ENCODE results near the gene TMEM150A.
"Not testable (repeated sequence)": the region's sequence is repeated elsewhere in the genome, so short reads cannot be mapped to it uniquely, and the experiment has no call there.

The TMEM150A gene

DNA sequence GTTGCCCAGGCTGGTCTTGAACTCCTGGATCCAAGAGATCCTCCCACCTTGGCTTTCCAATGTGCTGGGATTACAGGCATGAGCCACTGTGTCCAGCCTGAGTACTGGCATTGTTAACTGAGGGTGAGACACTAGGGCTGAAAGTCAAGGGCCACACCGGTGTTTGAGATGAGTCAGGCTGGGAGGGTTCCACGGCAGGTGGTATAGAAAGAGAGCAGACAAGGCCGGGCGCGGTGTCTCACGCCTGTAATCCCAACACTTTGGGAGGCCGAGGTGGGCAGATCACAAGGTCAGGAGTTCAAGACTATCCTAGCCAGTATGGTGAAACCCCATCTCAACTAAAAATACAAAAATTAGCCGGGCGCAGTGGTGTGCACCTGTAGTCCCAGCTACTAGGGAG lies 10.2 kb downstream of the TMEM150A start:
- DNase-seq: not testable (repeated sequence)

DNA sequence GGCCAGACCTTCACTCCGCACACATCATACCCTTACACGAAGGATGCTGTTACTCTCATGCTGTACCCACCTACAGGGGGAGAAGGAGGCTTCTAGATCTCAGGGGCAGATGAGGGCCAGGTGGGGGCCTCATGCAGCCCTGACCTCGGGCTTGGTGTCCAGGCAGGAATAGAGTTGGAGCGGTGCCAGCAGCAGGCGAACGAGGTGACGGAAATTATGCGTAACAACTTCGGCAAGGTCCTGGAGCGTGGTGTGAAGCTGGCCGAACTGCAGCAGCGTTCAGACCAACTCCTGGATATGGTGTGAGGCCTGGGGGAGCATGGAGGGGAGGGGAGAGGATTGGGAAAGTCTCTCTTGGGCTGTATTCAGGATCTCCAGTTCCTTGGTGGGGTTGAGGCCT lies 10.9 kb downstream of the TMEM150A start:
- no peak for DNase-seq

DNA sequence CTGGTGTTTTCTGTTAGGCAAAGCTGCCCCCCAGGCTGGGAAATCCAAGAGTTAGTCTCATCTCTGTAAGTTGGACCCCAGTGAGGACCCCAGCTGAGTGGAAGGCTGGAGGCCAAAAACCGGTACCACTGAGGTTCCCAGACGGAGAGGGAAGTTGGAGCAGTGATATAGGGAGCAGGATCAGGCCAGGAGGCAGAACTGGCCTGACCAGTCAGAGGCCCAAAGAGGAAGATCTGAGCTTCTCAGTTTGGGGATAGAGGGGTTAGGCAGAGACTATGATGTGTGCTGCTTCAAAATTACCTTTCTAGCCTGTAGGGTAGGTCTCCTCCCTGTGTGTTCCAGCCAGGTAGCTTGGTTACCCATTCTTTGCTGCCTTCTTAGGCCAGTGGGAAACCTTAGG lies 11.5 kb downstream of the TMEM150A start:
- no peak for DNase-seq

DNA sequence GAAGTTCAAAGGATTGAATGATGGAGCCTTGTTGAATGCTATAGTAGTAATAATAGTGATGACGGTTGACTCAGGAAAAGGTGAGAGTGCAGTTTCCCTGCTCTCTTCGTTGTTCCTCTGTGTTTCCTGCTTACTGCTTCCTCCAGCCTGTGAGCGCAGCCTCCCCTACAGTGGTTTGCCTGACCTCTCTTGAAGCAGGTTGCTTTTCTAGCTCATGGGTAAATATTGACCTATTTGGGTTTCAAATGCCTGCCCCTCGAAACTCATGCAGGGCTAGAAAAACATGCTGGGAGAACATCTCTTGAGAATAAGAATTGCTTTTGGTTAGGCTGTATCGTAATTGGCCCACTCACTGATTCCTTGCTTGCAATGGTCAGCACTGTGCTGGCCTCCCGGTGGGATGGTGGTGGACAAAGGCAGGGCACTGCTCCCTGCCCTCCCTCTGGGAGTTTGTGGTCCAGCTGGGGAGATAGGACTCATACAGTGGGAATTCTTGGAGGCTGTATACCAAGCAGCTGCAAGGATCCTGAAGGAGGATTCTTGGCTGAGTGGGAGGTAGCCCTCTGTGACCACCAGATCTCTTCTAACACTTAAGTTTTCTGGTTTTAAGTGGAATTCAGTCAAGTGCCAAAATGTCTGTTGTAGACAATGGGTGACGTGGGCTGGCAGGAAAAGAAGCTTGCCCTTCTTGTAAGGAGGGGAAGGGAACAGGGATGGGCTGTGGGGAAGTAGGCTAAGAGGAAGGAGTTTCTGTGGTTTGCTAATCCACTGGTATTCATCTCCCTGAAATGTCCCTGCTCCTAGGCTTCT lies 12.3 kb downstream of the TMEM150A start:
- DNase-seq: no peak

DNA sequence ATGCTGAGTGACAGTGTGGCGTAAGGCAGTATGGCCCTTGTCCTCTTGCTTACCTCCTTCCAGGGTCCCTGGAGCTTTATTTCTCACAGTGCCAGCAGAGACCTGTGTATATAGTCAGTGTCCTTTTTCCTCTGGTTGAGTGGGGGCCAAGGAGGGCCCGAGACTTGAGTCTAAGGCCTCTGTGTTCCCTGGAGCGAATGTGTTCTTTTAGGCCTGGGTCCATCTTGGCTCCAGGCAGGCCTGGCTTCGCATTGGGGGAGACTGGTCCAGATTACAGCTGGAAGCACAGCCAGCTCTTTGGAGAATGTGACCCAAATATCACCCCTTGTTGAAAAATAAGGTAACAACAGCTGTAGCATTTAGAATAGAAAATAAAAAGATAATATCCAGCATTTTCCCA lies 13.3 kb downstream of the TMEM150A start:
- no peak for DNase-seq

DNA sequence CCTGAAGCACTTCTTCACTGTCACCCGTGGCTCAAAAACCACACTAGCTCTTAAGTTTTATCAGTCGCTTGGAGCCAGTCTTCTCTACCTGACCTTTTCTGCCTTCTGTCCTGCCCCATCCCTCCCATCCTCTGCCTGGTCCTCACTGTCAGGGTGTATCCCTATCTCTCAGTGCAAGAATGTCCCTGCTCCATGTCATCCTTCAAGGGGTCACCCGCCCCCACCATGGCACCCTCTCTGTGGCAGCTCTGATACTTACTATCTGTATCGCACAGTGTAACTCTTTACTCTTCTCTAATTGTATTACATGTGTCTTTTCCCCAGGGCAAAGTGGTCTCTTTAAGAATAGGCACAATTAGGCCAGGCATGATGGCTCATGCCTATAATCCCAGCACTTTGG lies 13.9 kb downstream of the TMEM150A start:
- DNase-seq: no peak

DNA sequence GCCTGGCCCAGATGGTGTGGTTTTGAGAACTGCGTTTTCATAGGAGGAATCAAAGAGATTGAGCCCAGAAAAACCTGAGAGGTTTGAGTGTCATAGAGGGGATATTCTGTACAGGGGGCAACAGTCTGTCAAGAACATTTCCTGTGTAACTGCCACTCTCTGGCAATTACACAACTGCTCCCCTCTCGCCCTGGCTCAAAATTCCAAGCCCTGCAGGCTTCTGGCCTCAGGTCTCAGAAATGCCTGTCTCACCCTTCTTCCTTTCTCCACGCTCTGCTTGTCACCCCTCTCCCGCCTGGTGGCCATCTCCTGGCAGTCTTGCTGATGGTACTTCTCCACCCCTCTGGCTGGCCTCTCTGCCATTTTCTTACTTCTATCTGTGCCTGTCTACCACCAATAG lies 14.3 kb downstream of the TMEM150A start:
- DNase-seq: no peak

DNA sequence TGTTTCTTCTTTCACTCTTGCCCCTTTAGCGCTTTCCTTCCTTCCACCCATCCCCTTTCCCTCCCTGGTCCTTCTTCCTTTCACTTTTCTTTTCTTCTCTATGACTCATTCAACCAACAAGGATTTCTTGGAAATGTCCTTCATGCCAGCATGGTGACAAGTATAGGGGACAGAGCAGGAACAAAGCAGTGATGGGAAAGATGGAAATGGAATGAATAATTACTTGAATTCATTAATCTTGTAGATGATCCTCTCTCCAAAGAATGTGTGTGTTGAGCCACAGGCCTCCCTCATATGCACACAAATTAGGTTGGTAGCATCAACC lies 16.8 kb downstream of the TMEM150A start:
- no peak for DNase-seq

DNA sequence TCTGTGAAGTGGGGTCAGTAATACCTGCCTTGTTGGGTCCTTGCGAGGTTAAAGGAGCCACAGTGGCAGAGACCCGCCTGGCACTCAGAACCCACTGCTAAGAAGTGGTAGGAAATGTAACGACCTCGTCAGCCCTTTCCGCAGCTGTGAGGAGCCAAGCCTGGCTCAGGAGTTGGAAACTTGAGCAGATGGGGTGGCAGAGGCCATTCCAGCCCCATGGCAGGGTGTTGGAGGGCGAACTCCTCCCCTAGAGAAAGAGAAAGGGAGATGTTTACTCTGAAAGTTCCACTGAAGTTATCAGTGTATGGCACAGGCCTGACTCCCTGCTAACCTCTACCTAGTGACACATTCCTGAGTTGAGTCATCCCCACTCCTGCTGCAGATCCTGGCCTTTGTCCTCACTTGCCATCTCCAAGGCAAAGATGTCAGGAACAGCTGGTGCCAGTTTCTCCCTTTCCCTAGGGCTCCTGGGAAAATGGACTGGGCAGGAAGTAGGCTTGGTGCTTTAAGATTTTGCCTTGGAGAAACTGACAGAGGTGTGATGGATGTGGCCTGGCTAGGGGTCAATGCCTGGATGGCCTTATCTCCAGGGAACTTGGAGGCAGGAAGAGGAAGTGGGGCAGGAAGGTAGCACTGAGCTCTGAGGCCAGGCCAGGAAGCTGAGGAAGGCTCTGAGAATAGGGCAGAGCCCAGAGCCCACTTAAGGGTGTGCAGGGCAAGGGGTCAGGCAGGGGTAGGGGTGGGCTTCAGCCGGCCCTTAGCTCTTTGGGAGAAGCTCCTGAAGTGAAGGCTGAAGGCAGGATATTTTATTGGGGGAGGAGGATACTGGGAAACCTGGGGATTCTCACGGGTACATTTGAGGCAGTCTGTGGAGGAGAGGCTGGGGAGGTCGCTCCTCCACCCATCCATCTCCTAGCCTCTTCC lies 17.4 kb downstream of the TMEM150A start:
- no peak for DNase-seq

DNA sequence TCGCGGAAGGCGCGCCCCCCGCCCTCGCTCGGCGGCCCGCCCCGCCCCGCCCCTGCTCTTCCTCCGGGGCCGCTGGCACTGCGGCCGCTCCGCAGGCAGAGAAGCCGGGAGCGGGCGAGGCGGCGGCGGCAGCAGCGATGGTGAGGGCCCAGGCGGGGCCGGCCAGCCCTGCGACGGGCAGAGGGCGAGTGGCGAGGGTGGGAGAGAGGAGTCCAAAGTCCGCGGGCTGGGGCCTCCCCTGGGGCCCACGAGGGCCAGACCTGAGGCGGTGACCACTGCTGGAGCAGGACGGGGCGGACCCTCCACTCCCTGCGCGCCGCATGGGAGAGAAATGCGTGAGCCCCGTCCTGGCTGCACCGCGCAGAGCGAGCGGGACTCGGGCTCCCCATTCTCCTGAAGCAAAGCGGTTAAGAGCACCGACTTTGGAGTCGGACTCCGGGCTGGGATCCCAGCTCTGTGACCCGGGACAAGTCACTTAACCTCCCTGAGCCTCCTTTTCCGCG lies 18.1 kb downstream of the TMEM150A start, which contains the start of gene VAMP5:
VAMP5 (plus strand) TSS at position 78 of the 503 bp plus-strand sequence; CDS start at position 138, 60 bp downstream.
- DNase-seq: no peak

DNA sequence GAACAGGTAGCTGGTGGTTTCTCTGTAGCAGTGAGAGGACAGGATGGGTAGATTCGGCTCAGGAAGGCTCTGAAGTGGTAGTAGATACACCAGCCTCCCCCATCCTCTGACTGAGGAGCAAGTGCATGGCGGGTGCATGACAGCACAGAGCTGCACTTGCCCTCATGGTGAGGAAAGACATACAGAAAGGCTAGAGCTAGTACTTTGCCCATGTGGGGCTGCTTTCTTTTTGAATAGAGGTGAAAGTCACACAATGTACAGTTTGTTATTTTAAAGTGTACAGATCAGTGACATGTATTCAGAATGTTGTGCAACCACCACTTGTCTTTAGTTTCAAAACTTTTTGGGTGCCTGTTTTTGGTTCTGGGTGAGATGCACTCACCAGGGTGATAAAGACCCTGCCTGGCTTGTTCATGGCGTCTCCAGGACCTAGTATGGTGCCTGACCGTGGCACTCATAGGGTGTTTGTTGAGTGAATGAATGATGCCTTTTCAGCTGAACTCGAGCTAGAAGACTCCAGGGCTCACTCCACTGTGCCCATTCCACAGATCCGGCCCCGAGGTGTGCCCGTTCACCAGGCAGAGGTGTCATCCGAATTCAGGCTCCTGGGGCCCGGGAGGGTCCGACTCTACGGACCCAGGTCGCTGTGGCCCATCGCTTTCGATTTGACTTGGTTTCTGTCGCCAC lies 18.7 kb downstream of the TMEM150A start:
- DNase-seq: no peak

DNA sequence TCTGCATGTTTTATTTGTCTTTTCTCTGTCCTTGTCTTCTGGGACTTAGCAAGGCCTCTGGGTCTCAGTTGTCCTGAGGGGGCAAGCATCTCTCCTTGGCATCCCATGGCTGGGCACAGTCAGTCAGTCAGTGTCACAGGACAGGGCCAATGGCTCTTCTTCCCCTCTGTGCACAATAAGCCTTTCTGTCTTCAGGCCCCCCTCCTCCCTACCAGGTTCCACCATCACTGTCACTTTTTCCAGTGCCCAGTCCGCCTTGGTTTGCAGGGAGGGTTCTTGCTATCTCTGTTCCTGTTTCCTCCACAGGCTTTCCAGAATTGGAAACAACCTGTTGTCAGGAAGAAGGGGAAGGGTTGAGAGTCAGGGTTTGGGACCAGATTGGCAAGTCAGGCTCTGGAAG lies 20.0 kb downstream of the TMEM150A start:
- DNase-seq: no peak

DNA sequence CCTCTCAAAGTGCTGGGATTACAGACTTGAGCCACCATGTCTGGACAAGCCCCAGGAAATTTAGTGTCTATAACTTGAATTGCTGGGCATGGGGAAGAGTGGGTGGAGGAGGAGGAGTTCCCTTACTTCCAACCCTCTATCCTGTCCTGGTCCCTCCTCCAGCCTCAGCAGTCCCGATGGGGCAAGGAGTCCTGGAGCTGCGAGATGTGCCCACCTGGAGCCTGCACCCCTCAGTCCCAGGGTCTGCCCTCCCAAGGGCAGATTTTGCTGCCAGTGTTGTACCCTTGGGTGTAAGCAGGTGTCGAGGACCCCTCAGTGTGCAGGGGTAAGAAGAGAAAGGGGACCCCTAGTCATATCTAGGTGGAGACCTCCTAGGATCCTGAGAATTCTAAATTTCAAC lies 22.3 kb downstream of the TMEM150A start:
- DNase-seq: no peak

DNA sequence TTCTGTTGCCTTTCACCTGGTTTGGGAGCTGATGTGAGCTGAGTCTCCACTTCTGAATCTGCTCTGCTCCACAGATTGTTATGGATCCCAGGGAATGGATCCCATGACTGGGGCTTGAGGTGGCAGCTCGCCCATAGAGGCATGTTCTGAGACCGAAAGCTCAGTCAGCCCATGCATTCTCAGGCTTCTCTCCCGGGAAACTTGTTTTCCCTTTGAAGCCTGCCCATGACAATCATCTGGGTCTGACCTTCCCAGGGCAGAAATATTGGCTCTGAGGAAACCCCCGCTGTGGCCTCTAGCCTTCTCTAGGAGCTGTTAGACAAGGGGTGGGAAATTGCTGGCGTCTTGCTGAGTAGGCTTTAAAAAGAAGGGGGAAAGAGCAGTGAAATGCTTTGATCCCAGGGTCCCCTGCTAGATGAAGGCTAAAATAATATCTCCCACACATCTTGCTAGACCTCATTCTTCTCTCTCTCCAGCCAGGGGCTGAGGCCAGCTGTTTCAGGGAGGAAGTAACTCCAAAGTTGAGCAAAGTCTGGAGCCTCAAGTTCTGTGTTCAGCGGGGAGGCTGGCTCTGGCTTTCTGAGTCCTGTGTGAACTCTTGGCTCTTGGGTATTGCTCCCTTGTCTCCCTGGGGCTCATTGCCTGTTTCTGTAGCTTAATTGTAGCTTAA lies 23.1 kb downstream of the TMEM150A start:
- DNase-seq: no peak

DNA sequence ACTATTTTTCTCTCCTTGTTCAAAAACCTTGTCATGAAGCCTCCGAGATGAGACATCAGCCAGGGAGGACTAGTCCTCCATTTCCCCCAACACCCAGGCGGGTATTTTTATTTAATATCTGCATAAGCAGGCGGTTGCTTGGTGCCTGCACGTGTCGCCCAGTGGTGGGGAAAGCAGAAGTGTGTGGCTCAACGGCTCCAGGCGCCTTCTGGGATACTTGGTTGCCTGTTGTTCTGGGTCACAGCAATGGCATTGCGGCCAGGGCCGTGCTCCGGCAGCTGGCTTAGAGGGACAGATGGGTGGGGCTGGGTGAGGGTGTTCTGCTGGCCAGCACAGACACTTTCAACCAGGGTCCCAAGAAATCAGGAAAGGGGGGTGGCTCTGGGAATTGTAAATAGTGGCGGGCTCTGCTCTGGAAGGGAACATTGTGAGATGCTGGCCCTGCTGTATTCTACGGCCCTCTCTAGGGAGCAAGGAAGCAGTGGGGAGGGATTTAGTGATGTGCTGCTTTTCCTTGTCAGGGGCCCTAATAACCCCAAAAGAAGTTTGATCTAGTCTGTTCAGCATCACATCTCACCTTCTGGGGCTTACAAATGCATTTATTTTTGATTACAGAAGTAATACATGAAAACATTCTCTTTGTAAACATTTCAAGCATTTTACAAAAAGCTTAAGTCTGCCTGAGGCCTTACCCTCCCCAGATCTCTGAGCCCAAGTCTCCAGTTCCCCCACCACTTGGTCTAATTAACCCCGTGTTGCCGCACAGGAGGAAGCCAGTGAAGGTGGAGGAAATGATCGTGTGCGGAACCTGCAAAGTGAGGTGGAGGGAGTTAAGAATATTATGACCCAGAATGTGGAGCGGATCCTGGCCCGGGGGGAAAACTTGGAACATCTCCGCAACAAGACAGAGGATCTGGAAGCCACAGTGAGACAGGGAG lies 24.0 kb downstream of the TMEM150A start:
- no peak for DNase-seq

DNA sequence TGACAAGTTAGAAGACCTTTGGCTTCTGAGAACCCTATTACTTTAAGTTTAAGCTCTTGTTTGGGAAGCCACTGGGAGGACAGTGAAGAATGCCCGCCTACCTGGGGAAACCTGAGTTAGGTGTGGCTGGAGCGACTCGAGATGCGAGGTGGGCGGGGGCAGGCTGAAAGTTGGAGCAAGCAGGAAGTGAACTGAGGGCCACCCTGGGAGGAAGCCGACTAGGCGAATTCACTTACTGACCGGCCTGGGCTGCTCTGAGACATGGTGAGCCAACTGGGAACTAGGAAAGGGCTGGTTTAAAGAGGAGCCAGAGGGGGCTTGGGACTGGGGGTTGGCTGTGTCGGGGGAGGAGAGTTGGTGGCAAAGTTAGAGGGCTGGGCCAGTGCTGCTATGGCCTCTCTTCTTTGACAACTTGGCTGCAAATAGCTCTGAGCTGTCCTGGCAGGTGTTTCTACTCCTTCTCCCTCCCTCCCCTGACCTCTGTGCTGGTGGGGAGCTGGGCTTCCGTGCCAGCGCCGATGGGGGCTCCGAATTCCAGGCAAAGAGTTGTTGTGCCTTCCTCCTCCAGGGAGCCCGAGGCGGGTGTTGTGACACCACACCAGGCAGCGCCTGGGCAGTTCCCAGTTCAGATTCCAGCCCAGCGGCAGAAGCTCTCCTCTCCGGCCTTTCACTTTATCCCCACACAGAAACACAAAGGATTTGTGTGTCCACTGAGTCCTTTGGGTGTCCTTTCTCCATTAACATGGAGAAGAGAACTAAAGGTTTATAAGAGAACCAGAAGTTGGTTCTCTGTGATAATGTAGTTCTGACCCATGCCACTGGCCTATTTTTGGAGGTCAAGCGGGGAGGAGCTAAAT lies 24.9 kb downstream of the TMEM150A start, which contains the start of gene VAMP8:
VAMP8 (plus strand) TSS at position 201 of the 857 bp plus-strand sequence; CDS start at position 262, 61 bp downstream.
- no peak for DNase-seq

DNA sequence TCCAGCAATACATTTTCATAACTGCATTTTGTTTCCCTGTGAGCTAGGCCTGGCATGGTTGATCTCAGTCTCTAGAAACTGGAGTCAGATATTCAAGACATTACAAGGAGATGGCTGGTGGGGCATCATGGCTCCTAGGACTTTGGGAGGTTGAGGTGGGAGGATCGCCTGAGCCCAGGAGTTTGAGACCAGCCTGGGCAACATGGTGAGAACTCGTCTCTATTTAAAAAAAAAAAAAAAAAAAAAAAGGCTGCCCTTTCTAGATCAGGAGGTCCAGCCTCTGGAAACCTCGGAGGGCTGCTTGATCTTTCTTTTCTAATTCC lies 25.5 kb downstream of the TMEM150A start:
- no peak for DNase-seq

DNA sequence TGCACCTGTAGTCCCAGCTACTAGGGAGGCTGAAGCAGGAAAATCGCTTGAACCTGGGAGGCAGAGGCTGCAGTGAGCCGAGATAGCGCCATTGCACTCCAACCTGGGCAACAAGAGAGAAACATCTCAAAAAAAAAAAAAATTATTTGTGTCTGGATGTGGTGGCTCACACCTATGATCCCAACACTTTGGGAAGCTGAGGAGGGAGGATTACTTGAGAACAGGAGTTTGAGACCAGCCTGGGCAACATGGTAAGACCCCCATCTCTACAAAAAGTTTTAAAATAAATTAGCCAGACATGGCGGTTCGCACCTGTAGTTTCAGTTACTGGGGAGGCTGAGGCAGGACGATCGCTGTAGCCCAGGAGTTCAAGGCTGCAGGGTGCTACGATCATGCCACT lies 26.8 kb downstream of the TMEM150A start:
- no peak for DNase-seq

DNA sequence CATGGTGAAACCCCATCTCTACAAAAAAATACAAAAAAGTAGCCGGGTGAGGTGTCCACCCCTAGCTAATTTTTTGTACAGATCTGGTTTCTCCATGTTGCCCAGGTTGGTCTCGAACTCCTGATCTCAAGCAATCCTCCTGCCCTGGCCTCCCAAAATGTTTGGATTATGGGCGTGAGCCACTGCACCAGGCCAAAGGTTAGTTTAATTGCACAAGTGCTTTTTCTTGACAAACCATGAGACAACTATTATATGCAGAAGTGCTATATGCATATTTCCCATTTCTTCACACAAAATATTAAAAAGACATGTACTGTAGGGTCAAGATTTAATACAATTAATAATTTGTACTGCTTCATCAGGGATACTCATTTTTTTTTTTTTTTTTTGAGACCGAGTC lies 36.2 kb downstream of the TMEM150A start:
- DNase-seq: no peak

DNA sequence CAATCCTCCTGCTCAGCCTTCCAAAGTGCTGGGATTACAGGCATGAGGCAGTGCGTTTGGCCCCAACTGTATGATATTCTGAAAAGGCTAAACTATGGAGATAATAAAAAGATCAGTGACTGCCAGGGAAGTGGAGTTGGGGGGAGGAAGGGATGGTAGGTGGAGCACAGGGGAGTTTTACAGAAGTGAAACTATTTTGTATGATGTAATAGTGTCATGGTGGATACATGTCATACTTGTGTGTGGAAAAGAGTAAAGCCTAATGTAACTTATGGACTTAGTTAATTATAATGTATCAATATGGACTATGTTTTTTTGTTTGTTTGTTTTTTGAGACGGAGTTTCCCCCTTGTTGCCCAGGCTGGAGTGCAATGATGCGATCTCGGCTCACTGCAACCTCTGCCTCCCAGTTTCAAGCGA lies 38.3 kb downstream of the TMEM150A start:
- DNase-seq: no peak

Data from cerebellar nuclear complex (tissue), 1 donor.